ENCODE measurements around the gene LTB4R2.
"Not testable (repeated sequence)": the region's sequence is repeated elsewhere in the genome, so short reads cannot be mapped to it uniquely, and the experiment has no call there.

The LTB4R2 gene

GRCh38 chr14:24327914-24328313, 18.0 kb downstream of the LTB4R2 start:
- not testable (repeated sequence) for H3K27me3 ChIP-seq (ENCODE audit: low read depth, low read length); H3K9me3 ChIP-seq (ENCODE audit: insufficient read depth, low read length); H2AFZ ChIP-seq (ENCODE audit: low read depth, low read length); H3K4me3 ChIP-seq (ENCODE audit: low read length); H3K36me3 ChIP-seq (replicated peaks; ENCODE audit: low read depth, low read length); H3K9ac ChIP-seq (ENCODE audit: low read length); H4K20me1 ChIP-seq (ENCODE audit: insufficient read depth, low read length); H3K27ac ChIP-seq (ENCODE audit: low read length); H3K79me2 ChIP-seq (ENCODE audit: low read length)
- H3K4me2 ChIP-seq (ENCODE audit: low read length) = 0 out of 2 replicates have a peak overlapping the region, but pooled peaks have one; percentile 30
- TF ChIP-seq CTCF (IDR thresholded peaks at IDR 0.05; ENCODE audit: low read depth, low read length) = peak; percentile 31
- peaks cover 12% of the 10 kb centered on the region for H3K4me1 ChIP-seq (ENCODE audit: low read length)

GRCh38 chr14:24329073-24329663, 19.2 kb downstream of the LTB4R2 start:
- no peak overlapping the region for H3K27ac ChIP-seq (ENCODE audit: low read length)
- no peak overlapping the region for H3K4me2 ChIP-seq (ENCODE audit: low read length)
- no peaks in the 10 kb centered on the region for H3K79me2 ChIP-seq (ENCODE audit: low read length)
- H2AFZ ChIP-seq (ENCODE audit: low read depth, low read length) = no peak overlapping the region
- peaks cover 9% of the 10 kb centered on the region for H3K27me3 ChIP-seq (ENCODE audit: low read depth, low read length)
- H3K9me3 ChIP-seq (ENCODE audit: insufficient read depth, low read length) = no peaks in the 10 kb centered on the region
- H3K4me3 ChIP-seq (ENCODE audit: low read length) = no peak overlapping the region
- H3K4me1 ChIP-seq (ENCODE audit: low read length) = peaks cover 17% of the 10 kb centered on the region
- no peaks in the 10 kb centered on the region for H4K20me1 ChIP-seq (ENCODE audit: insufficient read depth, low read length)
- TF ChIP-seq CTCF (IDR thresholded peaks at IDR 0.05; ENCODE audit: low read depth, low read length) (no peak), EZH2phosphoT487 (IDR thresholded peaks at IDR 0.05; ENCODE audit: low read depth) (no peak)
- no peak overlapping the region for H3K9ac ChIP-seq (ENCODE audit: low read length)
- H3K36me3 ChIP-seq (replicated peaks; ENCODE audit: low read depth, low read length) = no peaks in the 10 kb centered on the region

- no peak overlapping the region for H3K4me3 ChIP-seq (ENCODE audit: low read length)
- no peak overlapping the region for H3K9ac ChIP-seq (ENCODE audit: low read length)
- no peaks in the 10 kb centered on the region for H4K20me1 ChIP-seq (ENCODE audit: insufficient read depth, low read length)
- H3K27ac ChIP-seq (ENCODE audit: low read length) = no peak overlapping the region
- H3K4me1 ChIP-seq (ENCODE audit: low read length) = peaks cover 19% of the 10 kb centered on the region
- H3K4me2 ChIP-seq (ENCODE audit: low read length) = no peak overlapping the region
- no peak overlapping the region for H2AFZ ChIP-seq (ENCODE audit: low read depth, low read length)
- H3K9me3 ChIP-seq (ENCODE audit: insufficient read depth, low read length) = no peaks in the 10 kb centered on the region
- peaks cover 15% of the 10 kb centered on the region for H3K27me3 ChIP-seq (ENCODE audit: low read depth, low read length)
- TF ChIP-seq CTCF (IDR thresholded peaks at IDR 0.05; ENCODE audit: low read depth, low read length) (no peak), EZH2phosphoT487 (IDR thresholded peaks at IDR 0.05; ENCODE audit: low read depth) (no peak)
- H3K36me3 ChIP-seq (replicated peaks; ENCODE audit: low read depth, low read length) = no peaks in the 10 kb centered on the region
- no peaks in the 10 kb centered on the region for H3K79me2 ChIP-seq (ENCODE audit: low read length)
Observed at GRCh38 chr14:24329736-24330135, 19.8 kb downstream of the LTB4R2 start.

- H3K36me3 ChIP-seq (replicated peaks; ENCODE audit: low read depth, low read length) = no peaks in the 10 kb centered on the region
Observed at GRCh38 chr14:24330973-24331674, 21.2 kb downstream of the LTB4R2 start.

More at GRCh38 chr14:24330973-24331674, 21.2 kb downstream of the LTB4R2 start:
- no peak for TF ChIP-seq EZH2phosphoT487 (IDR thresholded peaks at IDR 0.05; ENCODE audit: low read depth)
- no peak for TF ChIP-seq CTCF (IDR thresholded peaks at IDR 0.05; ENCODE audit: low read depth, low read length)
- Histone ChIP-seq H3K4me3 (ENCODE audit: low read length) (no peak overlapping the region), H3K27me3 (ENCODE audit: low read depth, low read length) (peaks cover 21% of the 10 kb centered on the region), H3K9me3 (ENCODE audit: insufficient read depth, low read length) (no peaks in the 10 kb centered on the region), H2AFZ (ENCODE audit: low read depth, low read length) (peak overlapping the region; percentile 41; the same call in 1 of the 2 replicates), H3K27ac (ENCODE audit: low read length) (no peak overlapping the region), H3K4me1 (ENCODE audit: low read length) (peaks cover 19% of the 10 kb centered on the region), H3K9ac (ENCODE audit: low read length) (no peak overlapping the region), H3K4me2 (ENCODE audit: low read length) (no peak overlapping the region; the same call in 1 of the 2 replicates), H4K20me1 (ENCODE audit: insufficient read depth, low read length) (no peaks in the 10 kb centered on the region), H3K79me2 (ENCODE audit: low read length) (no peaks in the 10 kb centered on the region)
